ENCODE data around the gene RAB10.

GRCh38 chr2:26001743-26002351, 32.0 kb upstream of the RAB10 start:
- TF ChIP-seq ZNF462 (CRISPR knock-in tag; IDR thresholded peaks at IDR 0.05) = no peak
- TF ChIP-seq POLR2AphosphoS5 (IDR thresholded peaks at IDR 0.05; ENCODE audit: low read depth) = no peak
- no peak for TF ChIP-seq CREB1 (CRISPR knock-in tag; IDR thresholded peaks at IDR 0.05; ENCODE audit: low read depth)
- TF ChIP-seq CTCF (conservative IDR thresholded peaks at IDR 0.05; ENCODE audit: low read depth in 2 of 2) = no peak

All from GM23338 (cell line).